ENCODE results near the gene RAB44. TPM values are rescaled to one million over a fixed set of nuclear protein-coding genes. Genes with fewer than 3 reads are reported as not detected.

Gene RAB44
- total RNA-seq, 2 experiments from 2014 or later: 0.07 TPM; not detected in 1

DNA sequence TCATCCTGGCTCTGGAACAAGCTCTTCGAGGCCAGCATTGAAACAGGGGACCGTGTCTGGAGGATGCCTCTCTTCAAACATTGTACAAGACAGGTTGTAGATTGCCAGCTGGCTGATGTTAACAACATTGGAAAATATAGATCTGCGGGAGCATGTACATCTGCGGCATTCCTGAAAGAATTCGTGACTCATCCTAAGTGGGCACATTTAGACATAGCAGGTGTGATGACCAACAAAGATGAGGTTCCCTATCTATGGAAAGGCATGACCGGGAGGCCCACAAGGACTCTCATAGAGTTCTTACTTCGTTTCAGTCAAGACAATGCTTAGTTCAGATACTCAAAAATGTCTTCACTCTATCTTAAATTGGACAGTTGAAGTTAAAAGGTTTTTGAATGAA lies 22.7 kb upstream of the RAB44 start:
- intact Hi-C loops (cut with micrococcal nuclease): no loop called here
- ChIA-PET CTCF (interaction anchor here (2.2 to 6.8 kb wide), 2 partner anchors 60 to 84 kb away, joined by 10 to 36 read pairs; no protein-coding TSS in a partner anchor), POLR2A (no interaction called here)
- ATAC-seq (no peak), DNase-seq (no peak)
- Mint-ChIP-seq H3K4me1 (ENCODE audit: low read depth) (peaks cover 25% of the 10 kb centered on the region), H3K9me3 (no peaks in the 10 kb centered on the region), H3K27ac (no peak overlapping the region), H3K36me3 (ENCODE audit: low read depth) (peaks cover 4% of the 10 kb centered on the region), H3K4me3 (no peak overlapping the region), H3K27me3 (peaks cover 4% of the 10 kb centered on the region)
- TF ChIP-seq, protein P1, sequence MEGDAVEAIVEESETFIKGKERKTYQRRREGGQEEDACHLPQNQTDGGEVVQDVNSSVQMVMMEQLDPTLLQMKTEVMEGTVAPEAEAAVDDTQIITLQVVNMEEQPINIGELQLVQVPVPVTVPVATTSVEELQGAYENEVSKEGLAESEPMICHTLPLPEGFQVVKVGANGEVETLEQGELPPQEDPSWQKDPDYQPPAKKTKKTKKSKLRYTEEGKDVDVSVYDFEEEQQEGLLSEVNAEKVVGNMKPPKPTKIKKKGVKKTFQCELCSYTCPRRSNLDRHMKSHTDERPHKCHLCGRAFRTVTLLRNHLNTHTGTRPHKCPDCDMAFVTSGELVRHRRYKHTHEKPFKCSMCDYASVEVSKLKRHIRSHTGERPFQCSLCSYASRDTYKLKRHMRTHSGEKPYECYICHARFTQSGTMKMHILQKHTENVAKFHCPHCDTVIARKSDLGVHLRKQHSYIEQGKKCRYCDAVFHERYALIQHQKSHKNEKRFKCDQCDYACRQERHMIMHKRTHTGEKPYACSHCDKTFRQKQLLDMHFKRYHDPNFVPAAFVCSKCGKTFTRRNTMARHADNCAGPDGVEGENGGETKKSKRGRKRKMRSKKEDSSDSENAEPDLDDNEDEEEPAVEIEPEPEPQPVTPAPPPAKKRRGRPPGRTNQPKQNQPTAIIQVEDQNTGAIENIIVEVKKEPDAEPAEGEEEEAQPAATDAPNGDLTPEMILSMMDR (IDR thresholded peaks at IDR 0.05): no peak

DNA sequence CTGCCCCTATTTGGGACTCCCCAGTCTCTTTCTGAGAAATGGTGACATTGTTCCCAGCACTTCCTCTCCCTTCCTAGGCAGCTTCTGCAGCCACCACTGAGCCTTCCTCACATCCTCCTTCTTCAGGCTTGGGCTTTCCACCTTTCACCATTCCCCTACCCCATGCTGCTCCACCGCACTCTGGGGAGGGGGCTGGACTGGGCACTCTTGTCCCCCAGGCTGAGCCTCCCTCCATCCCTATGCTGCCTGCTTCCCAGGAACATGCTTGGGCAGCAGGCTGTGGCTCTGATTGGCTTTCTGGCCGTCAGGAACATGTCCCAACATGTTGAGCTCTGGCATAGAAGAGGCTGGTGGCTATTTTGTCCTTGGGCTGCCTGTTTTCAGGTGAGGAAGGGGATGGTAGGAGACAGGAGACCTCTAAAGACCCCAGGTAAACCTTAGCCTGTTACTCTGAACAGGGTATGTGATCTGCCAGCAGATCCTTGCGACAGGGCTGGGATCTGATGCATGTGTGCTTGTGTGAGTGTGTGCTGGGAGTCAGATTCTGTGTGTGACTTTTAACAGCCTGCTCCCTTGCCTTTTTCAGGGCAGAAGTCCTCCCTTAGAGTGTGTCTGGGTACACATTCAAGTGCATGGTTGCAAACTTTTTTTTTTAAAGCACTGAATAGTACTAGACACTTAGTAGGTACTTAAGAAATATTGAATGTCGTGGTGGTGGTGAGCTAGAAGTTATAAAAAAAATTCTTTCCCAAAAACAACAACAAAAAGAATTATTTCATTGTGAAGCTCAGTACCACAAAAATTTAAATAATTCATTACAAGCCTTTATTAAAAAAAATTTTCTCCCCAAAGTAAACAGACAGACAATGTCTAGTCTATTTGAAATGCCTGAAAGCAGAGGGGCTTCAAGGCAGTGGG lies 21.2 kb upstream of the RAB44 start:
- Mint-ChIP-seq H3K27ac (peak overlapping the region; percentile 73), H3K4me1 (ENCODE audit: low read depth) (peaks cover 33% of the 10 kb centered on the region), H3K9me3 (no peaks in the 10 kb centered on the region), H3K27me3 (peaks cover 4% of the 10 kb centered on the region), H3K4me3 (peak overlapping the region; percentile 91), H3K36me3 (ENCODE audit: low read depth) (peaks cover 13% of the 10 kb centered on the region)
- DNase-seq (no peak), ATAC-seq (no peak)
- POLR2A ChIA-PET: interaction anchor here (0.9 kb wide), 1 partner anchor 14 kb away, joined by 3 read pairs; no protein-coding TSS in a partner anchor
- TF ChIP-seq, protein P1 (IDR thresholded peaks at IDR 0.05): no peak
- intact Hi-C loops (cut with micrococcal nuclease): no loop called here
- CTCF ChIA-PET: interaction anchor here (0.6 to 6.8 kb wide), 5 partner anchors 9 to 82 kb away, joined by 3 to 36 read pairs (median 3); no protein-coding TSS in a partner anchor

DNA sequence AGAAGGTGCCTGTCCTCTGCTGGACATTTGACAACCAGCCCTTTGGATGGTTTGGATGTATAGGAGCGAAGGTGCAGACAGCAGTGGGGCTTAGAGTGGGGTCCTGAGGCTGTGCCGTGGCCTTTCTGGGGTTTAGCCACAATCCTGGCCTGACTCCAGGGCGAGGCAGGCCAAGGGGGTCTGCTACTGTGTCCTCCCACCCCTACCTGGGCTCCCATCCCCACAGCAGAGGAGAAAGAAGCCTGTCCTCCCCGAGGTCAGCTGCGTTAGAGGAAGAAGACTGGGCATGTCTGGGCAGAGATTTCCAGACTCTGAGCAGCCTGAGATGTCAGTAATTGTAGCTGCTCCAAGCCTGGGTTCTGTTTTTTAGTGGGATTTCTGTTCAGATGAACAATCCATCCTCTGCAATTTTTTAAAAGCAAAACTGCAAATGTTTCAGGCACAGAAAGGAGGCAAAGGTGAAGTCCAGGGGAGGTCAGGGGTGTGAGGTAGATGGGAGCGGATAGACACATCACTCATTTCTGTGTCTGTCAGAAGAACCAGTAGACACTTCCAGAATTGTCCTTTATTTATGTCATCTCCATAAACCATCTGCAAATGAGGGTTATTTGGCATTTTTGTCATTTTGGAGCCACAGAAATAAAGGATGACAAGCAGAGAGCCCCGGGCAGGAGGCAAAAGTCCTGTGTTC lies 20.4 kb upstream of the RAB44 start:
- CTCF ChIA-PET: interaction anchor here (1.0 to 6.8 kb wide), 4 partner anchors 10 to 81 kb away, joined by 3 to 36 read pairs (median 4); no protein-coding TSS in a partner anchor
- TF ChIP-seq, protein P1 (IDR thresholded peaks at IDR 0.05): no peak
- no peak for ATAC-seq
- Mint-ChIP-seq H3K27ac (peak overlapping the region; percentile 59), H3K4me1 (ENCODE audit: low read depth) (peaks cover 37% of the 10 kb centered on the region), H3K27me3 (peaks cover 4% of the 10 kb centered on the region), H3K36me3 (ENCODE audit: low read depth) (peaks cover 13% of the 10 kb centered on the region), H3K9me3 (no peaks in the 10 kb centered on the region), H3K4me3 (peak overlapping the region; percentile 91)
- no peak for DNase-seq
- POLR2A ChIA-PET: interaction anchor here (0.9 kb wide), 1 partner anchor 15 kb away, joined by 3 read pairs; no protein-coding TSS in a partner anchor
- intact Hi-C loops (cut with micrococcal nuclease): no loop called here

DNA sequence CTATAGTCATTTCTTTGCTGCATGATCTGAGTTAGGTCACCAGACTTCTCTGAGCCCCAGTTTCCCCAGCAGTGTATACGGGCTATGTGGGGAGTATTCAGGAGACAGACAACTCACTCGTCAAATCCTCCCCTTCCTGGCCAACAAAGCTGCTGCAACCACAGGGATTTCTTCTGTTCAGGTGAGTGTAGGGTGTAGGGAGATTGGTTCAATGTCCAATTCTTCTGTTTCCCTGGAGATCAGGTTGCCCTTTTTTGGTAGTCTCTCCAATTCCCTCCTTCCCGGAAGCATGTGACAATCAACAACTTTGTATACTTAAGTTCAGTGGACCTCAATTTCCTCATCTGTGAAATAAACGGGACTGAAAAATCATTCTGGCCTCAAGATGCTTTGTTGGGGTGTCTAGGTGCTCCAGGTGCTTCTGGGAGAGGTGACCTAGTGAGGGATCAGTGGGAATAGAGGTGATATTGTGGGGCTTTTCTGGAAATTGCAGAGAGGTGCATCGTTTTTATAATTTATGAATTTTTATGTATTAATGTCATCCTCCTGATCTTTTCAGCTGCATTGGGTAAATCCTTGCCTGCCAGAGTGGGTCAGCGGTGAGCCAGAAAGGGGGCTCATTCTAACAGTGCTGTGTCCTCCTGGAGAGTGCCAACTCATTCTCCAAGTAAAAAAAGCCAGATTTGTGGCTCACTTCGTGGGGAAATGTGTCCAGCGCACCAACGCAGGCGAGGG lies 19.7 kb upstream of the RAB44 start:
- H3K36me3 Mint-ChIP-seq (ENCODE audit: low read depth): peaks cover 16% of the 10 kb centered on the region
- peak overlapping the region; percentile 91 for H3K4me3 Mint-ChIP-seq
- POLR2A ChIA-PET: interaction anchor here (1.0 to 2.5 kb wide), 4 partner anchors 10 to 80 kb away, joined by 3 to 8 read pairs (median 4); no protein-coding TSS in a partner anchor
- ATAC-seq (no peak), DNase-seq (no peak)
- peaks cover 44% of the 10 kb centered on the region for H3K4me1 Mint-ChIP-seq (ENCODE audit: low read depth)
- H3K27me3 Mint-ChIP-seq: peaks cover 4% of the 10 kb centered on the region
- TF ChIP-seq, protein P1 (IDR thresholded peaks at IDR 0.05): no peak
- intact Hi-C loops (cut with micrococcal nuclease): no loop called here
- no peaks in the 10 kb centered on the region for H3K9me3 Mint-ChIP-seq
- H3K27ac Mint-ChIP-seq: peak overlapping the region; percentile 36
- CTCF ChIA-PET: interaction anchor here (1.0 to 6.8 kb wide), 8 partner anchors 13 to 104 kb away, joined by 3 to 36 read pairs (median 4); no protein-coding TSS in a partner anchor

Data from activated CD8-positive, alpha-beta T cell treated with anti-CD3 and anti-CD28 coated beads for 36 hours (primary cell).